Frontal cortex (tissue), 4 donors: ENCODE data around the gene NCKAP5. TPM values are rescaled to one million over a fixed set of nuclear protein-coding genes. Genes with fewer than 3 reads are reported as not detected.

ENCODE experiments used
- DNase-seq, 2 donors: peaks; one replicate each; pipeline ENCODE4 v3.0.0; 2012; ENCODE audit warnings: low spot score in 2 of 2
- FAIRE-seq: peaks from 2 replicates; lab custom pipeline; 2012; peaks lifted over from hg19 to GRCh38; lab: Jason Lieb, UNC
- total RNA-seq: library from RNA; depleted of rRNA; stranded (reverse); fragments of >200 nt; gene quantifications from one replicate; pipeline ENCODE4 v1.2.3, GENCODE V29; 2014
- donor health status: control.
- donor health status: control.
- donor health status: control.

NCKAP5 gene
- total RNA-seq, 1 donor from 2014 or later: 9.0 TPM

- FAIRE-seq: no peak
These were observed 204.4 kb downstream of the NCKAP5 start for GRCh38 chr2:133363884-133364283.

DNA sequence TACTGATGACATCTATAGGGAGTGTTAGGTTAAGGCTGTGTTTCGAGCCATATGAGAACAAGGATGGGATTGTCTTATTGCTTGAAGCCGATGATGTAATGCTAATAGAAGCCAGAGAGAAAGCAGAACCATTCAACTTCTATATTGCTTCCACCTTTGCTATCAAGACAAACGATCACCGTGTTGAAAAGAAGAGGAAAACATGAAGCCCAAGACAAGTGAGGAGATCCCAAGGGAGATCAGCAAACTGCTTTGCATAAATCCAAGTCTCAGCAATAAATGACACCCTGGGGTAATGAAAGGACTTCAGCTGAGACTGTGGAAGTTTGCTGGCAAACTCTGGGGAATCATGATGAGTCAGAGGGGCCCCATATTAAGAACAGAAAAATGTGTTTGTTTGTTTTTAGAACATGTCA is 206.2 kb downstream of the NCKAP5 start:
- DNase-seq (peak in 1 of 2 donors; percentile 1), FAIRE-seq (no peak)

More at GRCh38 chr2:133363884-133364283, 204.4 kb downstream of the NCKAP5 start:
- DNase-seq: no peak

DNA sequence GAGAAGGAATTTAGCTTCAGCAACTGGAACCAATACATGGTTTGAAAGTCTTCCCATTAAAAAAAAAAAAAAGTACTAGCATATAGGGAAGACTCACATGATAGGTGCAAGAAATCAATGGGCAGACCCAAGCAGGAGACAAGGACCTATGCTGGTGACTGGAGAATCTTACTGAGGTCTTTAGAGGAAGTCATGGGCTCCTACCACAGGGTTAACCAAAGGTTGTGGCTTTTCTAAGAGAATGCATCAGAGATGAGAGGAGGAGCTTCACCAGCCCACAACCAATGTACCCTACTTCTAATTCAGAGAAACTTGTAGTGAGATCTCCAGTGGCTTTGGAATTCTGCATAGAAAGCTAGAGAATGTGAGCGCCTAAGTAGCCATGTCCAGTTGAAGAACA is 207.4 kb downstream of the NCKAP5 start:
- DNase-seq (no peak), FAIRE-seq (no peak)

- DNase-seq: no peak
- no peak for FAIRE-seq
These were observed 208.1 kb downstream of the NCKAP5 start for GRCh38 chr2:133360190-133360589.

DNA sequence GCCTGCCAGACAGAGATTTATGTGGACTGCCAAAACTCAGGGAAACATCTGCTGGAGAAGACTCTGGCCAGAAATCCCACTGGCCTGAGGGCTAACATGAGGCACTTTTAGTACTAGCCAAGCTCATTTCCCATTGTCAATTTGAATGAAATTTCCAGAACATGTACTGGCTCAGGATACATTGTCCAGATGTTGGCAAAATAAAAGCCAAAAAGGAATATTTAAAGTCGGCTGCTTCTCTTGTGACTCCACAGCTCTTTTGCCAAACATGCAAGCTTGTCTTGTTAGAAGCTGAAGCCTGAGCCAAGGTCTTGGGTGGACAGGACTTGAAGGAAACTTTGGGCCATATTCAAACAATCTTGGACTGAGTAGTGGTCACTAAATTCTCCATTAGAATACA is 215.5 kb downstream of the NCKAP5 start:
- no peak for DNase-seq
- FAIRE-seq: no peak

- DNase-seq: no peak
- FAIRE-seq: no peak
These were observed 221.6 kb downstream of the NCKAP5 start for GRCh38 chr2:133346654-133347053.

- FAIRE-seq (no peak), DNase-seq (no peak)
These were observed 222.6 kb downstream of the NCKAP5 start for GRCh38 chr2:133345638-133346037.

GRCh38 chr2:133344849-133345248 is 223.4 kb downstream of the NCKAP5 start:
- FAIRE-seq: no peak
- no peak for DNase-seq

DNA sequence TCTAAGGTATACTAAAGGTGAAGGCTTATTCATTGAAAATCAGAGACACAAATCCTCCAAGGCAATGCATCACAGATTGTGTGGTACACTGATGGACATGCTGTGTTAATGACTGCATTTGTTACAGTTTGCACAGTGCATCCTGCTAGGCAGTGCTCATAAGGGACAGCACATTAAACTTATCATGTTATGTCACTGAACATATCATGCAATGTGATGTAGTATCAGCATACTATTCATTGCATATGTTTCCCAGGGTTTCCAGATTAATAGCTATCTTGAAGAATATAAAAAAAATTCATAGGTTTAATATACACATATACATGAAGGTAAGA is 225.3 kb downstream of the NCKAP5 start:
- DNase-seq (no peak), FAIRE-seq (no peak)

GRCh38 chr2:133342286-133343017 is 225.8 kb downstream of the NCKAP5 start:
- DNase-seq: no peak
- FAIRE-seq: no peak

DNA sequence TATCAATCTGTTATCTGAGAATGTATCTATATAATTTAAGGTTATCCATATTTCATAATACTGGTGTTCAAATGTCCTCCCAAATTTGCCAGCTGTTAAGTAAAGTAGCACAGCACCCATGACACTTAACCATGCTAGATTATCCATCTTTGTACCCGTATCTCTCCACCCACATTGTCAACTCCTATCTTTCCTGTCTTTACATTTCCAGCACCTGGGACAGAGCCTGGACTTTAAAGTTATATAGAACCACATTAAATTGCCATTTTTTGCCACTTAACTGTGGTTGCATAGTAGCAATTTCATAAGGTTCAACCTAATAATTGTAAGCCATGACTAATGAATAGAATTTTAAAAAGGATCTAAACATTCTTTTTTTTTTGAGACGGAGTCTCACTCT is 226.7 kb downstream of the NCKAP5 start:
- no peak for FAIRE-seq
- DNase-seq: no peak

GRCh38 chr2:133338224-133338623 is 230.0 kb downstream of the NCKAP5 start:
- FAIRE-seq (no peak), DNase-seq (no peak)

GRCh38 chr2:133334923-133335322 is 233.3 kb downstream of the NCKAP5 start:
- DNase-seq: no peak
- no peak for FAIRE-seq

DNA sequence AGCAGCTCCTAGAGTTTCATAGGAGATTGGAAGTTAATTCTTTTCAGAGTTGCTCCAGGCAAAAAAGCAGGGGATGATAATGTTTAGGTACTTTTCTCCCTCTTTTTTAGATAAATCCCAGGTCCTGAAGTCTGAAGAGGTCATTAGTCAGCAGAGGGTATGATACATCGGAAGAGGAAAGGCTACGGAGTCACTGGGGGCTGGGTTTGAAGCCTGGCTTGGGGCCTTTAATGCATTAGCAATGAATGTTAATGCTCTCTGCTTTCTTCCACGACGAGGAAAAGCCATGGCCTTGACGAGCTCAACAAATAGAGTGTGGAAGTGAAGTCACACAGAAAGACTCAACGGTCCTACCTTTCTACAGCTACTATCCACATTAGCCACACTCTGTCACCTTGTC is 235.1 kb downstream of the NCKAP5 start:
- FAIRE-seq: no peak

DNA sequence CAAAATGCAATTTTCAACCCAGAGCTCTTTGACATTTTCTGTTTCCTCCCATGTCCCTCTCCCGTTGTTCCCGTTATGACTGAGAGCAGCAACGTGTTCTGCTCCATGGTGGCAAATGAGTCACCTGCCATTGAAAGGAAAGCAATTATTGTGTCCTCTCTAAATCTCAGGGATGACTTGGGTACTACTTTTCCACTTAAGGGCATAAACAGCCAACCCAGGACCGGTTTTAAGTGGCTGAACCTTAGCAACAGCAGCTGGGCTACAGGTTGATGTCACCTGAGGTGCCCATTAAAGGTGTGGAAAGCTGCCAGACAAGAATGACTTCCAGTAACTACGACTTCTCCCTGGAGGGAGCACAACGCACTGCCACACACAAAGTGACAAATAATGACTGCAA is 236.8 kb downstream of the NCKAP5 start:
- DNase-seq (no peak), FAIRE-seq (no peak)

More for the DNA sequence above, 235.1 kb downstream of the NCKAP5 start:
- DNase-seq: no peak

DNA sequence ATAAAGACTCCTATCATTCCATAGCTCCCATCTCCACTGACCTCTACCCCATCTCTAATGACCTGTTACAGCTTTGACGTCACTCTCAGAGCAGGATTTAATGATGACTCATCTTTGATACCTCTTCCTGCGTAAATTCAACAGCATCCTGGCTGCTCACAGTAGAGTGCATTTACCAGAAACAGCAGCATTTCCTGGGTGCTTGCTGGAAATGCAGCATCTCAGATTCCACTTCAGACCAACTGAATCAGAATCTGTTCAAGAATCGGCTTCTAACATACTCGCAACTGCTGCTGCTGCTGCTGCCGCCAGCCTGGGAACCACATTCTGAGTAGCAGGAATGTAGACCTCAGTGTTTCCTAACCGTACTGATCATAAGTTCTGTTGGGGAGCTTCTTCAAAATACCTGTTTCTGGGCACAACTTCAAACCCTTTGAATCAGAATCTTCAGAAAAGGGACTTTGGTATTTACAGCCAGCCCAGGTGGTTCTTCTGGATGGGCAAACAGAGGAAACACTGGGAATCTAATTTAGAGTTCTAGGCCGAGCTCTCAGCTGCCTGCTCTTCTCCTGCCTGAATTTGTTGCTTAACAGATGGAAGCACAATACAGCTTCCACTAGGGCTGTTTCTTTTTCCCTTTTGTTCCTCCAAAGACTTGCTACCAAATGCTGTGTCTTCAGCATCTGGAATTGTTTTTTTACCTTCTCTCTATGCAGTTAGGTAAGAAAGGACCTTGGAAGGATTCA is 241.4 kb downstream of the NCKAP5 start:
- FAIRE-seq (no peak), DNase-seq (no peak)

- DNase-seq (no peak), FAIRE-seq (no peak)
These were observed 244.1 kb downstream of the NCKAP5 start for GRCh38 chr2:133324150-133324561.

- DNase-seq (no peak), FAIRE-seq (no peak)
These were observed 245.4 kb downstream of the NCKAP5 start for GRCh38 chr2:133322909-133323308.

- FAIRE-seq (no peak), DNase-seq (no peak)
These were observed 251.1 kb downstream of the NCKAP5 start for GRCh38 chr2:133317178-133317577.

DNA sequence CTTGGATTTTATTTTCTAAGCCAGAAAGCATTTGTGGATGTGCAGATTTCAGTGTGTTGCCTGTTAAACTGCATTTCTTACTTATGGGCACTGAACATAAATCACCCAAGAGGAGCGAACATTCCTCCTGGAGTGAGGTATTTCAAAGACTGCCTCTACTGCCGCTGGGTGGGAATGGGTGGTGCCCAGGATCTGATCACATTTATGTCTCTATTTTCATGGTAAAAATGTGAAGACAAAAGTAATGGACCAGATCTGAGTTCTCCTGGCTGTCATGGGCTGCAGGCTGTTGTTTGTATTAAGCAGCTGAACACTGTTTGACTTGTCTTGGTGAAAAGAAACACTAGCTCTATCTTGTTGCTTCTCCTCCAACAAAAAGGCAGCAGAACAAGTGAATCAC is 251.7 kb downstream of the NCKAP5 start:
- FAIRE-seq: no peak
- DNase-seq: no peak

DNA sequence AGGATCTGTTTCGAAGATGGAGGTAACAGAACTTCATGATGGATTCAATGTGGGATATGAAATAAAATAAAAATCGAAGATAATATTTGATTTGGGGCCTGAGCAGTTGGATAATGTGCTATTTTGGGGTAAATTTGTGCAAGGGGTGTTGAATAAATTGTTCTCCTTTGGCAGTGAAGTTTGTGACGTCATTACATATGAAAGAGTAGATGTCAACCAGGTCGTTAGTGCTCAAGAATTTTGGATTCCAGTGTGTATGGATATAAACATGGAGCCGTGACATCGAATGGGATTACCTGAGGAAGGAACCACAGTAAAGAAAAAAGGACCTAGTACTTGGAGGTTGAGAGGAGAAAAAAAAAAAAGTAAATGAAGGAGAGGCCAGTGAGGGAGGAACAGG is 253.0 kb downstream of the NCKAP5 start:
- DNase-seq (no peak), FAIRE-seq (no peak)

DNA sequence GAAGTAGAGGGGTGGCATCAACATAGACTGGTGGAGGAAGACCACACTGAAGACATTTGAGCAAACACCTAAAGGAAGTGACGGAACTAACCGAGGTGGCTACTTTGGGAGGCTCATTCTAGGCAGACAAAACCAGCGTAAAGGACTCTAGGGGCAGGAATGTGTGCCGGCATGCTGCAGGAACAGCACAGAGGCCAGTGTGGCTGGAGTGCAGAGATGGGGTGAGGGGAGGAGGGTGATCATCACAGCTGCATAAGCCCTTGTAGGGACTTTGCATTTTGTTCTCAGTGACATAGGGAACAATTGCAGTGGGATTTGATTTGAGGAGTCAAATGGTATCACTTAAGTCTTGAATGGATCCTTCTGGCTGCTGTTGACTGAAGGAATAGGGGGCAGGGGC is 253.5 kb downstream of the NCKAP5 start:
- DNase-seq (no peak), FAIRE-seq (no peak)
